Right lung (tissue), 5 donors: ENCODE data around the gene TTLL11. TPM values are rescaled to one million over a fixed set of nuclear protein-coding genes. Genes with fewer than 3 reads are reported as not detected.

Experiments used
- DNase-seq, 2 donors: peaks; one replicate each; pipeline ENCODE4 v3.0.0-alpha.2; 2013
- polyA plus RNA-seq, 5 donors: library from polyadenylated mRNA; unstranded; fragments of 120-200 nt; gene quantifications; one replicate each; pipeline versions ENCODE4 v1.2.1 to v1.2.3, GENCODE V29; 2013; ENCODE audit warnings: inconsistent platforms in 1 of 5, low replicate concordance in 1 of 5; ENCODE audit not compliant: insufficient read length in 5 of 5, insufficient read depth in 1 of 5

Gene TTLL11
- polyA plus RNA-seq, 5 donors: 8.3 to 11.7 (median 10.0) TPM

DNA sequence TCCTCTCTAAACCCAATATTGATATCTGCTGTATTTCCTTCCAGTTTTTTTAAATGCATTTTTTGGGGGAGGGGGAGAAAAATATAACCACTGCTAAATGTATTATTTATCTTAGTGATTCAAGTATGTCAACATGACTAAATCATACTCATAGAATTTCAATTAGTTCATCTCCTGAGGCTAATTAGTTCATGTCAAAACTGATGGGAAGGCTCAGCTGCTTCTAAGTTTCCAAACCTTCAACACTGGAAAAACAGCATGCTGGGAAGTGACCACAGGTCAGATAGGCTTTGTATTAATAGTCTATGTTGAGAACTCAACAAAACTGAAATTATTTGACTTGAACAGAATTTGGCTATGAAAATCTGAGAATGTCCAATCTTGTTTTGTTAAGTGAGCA lies 118.7 kb downstream of the TTLL11 start:
- no peak for DNase-seq

- DNase-seq: no peak
Measured at GRCh38 chr9:121972501-121972981, 120.6 kb downstream of the TTLL11 start.

- DNase-seq: no peak
Measured at GRCh38 chr9:121968056-121968455, 125.1 kb downstream of the TTLL11 start.

- DNase-seq: no peak
Measured at GRCh38 chr9:121966706-121967105, 126.4 kb downstream of the TTLL11 start.

DNA sequence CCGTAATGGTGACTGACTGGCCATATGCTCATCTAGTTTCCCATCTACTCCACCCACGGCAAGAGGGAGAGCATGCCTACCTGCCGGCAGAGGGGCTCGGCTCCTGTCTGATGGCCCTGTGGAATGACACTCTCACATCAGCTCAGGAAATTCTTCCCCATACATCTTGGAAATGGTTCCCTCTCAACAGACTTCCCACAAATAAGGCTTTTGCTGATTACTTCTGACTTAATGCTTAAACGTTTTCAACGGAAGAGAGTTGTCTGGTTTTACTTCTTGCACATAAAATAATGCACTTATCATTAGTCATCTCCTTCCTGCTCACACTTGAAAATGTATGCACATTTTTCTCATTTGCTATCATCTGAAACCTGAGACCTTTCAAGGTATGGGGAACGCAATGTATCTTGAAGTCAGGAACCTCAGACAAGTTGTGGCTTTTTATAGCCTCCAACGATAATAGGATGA lies 129.5 kb downstream of the TTLL11 start:
- DNase-seq: no peak

DNA sequence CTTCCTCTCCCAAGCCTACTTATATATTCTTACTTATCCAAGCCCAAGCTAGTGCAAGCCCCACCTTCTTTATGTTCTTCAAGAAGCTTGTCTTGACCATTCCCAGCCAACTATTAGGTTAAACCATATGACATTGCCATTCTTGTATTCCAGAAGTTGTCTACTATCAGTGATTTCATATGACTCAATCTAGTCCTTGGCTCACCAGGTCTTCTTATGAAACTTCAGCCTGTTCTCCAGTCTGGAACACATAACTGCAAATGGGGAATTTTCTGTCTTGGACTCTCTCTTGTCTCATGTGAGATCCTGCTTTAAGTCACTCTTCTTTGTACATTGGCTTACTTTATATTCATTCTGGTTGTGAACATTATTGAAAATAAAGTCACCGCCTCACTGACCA lies 130.7 kb downstream of the TTLL11 start:
- DNase-seq: no peak

- DNase-seq: no peak
Measured at GRCh38 chr9:121960665-121961064, 132.4 kb downstream of the TTLL11 start.

DNA sequence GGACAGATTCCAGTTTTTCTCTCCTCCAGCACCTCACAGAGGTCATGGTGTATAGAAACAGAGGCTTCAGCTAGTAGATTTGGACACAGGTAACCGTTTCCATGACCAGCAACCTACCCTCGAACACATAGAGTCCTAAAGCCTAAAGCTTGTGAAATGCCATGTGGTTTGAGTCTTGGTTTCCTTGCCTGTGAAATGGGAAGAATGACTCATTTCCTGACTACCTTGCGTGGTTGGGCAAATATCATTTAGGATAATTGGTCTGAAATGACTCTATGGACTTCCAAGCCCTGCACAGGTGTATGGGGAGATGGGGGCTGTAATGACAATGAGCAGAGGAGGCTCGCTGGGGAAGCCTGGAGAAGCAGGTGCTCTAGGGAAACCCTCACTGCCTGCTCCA lies 134.6 kb downstream of the TTLL11 start:
- DNase-seq: no peak

DNA sequence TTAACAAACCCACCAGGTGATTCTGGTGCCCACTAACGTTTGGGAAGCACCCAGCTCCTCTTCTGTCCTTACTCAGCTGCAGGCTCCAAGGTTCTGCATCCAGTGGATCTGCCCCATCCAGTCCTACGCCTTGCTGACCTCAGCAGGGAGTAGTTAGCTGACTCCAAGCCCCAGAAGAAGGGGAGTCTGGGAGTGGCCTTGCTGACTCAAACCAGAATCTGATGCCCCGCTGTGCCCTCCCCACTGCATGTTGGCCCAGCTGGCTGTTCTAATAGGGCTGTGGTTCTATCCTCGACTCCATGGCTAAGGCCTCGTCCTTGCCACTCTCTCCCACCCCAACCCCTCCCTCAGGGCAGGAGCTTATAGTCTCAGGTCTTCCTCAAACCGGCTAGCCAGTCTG lies 136.3 kb downstream of the TTLL11 start:
- no peak for DNase-seq

DNA sequence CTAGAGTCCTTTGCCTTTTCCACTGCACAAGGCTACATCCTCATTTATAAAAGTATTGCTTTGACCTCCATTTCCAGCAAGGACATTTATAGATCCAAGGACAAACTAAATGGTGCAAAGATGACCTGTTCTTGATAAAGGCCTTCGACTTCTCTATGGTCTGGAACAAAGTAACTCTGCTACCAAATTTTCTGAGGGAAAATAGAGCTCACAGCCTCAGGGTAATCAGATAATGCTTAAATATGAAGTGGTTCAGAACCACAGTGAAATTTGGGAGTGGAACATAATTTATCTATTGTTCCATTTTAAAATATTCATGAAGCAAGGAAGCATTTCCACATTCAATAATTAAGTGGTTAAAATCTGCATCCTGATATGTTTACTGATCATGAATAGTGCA lies 137.5 kb downstream of the TTLL11 start:
- no peak for DNase-seq

- DNase-seq: peak; percentile 63 to 69
Measured at GRCh38 chr9:121954477-121955140, 138.5 kb downstream of the TTLL11 start.

DNA sequence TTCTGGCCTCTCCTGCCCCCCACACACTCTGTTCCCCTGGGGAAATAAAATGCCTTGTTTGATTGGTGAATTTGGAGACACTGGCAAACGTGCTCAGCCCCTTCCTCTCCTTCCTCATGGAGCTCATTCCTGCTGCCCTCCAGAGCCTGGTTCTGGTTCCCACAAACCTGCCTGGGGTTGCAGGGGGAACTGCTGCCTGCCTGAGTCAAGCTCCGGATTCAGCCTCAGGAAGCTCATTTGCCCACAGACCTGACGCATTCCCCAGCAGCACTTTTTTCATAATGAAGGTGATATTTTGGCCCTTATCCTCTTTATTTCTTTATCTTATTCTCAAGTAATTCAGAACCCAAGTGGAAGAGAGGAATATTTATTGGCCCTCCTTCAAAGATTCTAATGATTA lies 140.5 kb downstream of the TTLL11 start:
- no peak for DNase-seq

- no peak for DNase-seq
Measured at GRCh38 chr9:121950866-121951265, 142.2 kb downstream of the TTLL11 start.

DNA sequence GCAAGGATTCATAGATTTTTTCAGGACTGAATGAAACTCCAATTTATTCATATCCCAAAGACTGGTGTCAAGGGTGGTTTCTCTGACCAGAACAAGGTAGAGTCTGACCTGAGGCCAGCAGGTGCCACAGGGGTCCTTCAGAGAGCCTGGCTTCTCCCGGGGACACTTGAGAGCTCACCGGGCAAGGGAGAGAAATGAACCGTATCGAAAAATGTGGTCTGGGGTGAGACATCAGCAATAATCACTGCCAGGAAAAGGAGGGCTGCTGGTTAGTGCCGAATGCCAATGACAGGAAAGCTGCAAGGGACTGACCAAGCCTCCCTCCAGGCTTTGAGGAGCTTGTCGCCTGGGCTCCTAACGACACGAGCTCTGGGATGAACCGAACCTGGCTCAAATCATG lies 142.7 kb downstream of the TTLL11 start:
- no peak for DNase-seq

DNA sequence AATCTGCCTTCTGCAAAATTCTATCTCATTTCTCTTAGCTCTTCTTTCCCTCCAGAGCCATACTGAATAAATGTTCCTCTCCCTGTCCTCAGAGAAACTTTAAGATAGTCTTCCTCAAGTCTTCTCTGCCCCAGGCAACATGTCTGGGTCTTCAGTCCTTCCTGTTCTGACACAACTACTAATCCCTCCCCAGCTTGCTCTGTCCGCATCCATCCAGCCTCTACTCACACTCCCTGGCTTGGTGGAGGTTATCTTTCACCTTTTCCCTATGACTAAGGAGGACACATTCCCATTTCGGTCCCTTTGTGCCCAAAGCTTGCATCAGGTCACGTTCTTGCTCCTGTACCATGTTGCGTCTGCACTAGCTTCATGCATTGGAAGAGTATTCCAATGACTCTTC lies 143.3 kb downstream of the TTLL11 start:
- DNase-seq: no peak

GRCh38 chr9:121949364-121949763 lies 143.7 kb downstream of the TTLL11 start:
- no peak for DNase-seq

DNA sequence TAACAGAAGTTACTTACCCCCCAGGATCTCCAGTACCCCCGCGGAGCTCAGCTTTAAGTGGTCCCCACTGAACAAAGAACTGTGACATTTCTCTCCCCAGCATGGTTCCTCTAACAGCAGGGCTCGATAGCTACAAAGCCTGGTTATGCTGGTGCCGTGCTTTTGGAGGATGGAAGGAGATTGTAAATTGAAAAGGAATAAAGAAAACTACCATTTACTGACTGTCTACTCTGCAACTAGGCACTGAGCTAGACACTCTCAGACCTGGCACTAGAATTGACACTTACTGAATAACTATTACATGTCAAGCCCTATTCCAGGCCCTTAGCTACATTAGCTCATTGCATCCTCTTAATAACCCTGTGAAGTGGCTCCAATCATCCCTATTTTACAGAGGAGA lies 145.3 kb downstream of the TTLL11 start:
- no peak for DNase-seq

- DNase-seq: no peak
Measured at GRCh38 chr9:121946465-121946864, 146.6 kb downstream of the TTLL11 start.

GRCh38 chr9:121945849-121946248 lies 147.3 kb downstream of the TTLL11 start:
- no peak for DNase-seq

GRCh38 chr9:121945281-121945680 lies 147.8 kb downstream of the TTLL11 start:
- no peak for DNase-seq

GRCh38 chr9:121944711-121945191 lies 148.4 kb downstream of the TTLL11 start:
- DNase-seq: no peak

- no peak for DNase-seq
Measured at GRCh38 chr9:121943463-121943862, 149.6 kb downstream of the TTLL11 start.

GRCh38 chr9:121942866-121943382 lies 150.2 kb downstream of the TTLL11 start:
- no peak for DNase-seq

DNA sequence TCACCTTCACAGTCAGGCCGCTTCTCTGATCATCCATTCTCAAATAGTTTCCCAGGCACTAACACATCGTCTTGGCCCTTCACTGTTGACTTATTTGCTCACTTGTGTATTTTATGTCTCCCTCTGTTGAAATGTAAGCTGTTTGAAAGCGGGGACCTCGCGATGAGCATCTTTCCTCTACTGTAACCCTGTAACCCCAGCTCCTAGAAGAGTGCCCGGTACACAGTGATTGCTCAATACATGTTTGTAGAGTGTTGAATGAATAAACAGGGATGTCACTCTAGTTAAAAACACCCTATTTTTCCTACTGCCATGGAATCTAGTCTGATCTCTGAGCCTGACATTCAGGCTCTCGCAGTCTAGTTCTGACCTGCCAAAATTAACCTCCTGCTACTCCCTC lies 150.8 kb downstream of the TTLL11 start:
- DNase-seq: no peak
